ENCODE results near the gene MEG3. TPM values are rescaled to one million over a fixed set of nuclear protein-coding genes. Genes with fewer than 3 reads are reported as not detected.

Gene MEG3
- total RNA-seq, 4 donors from 2014 or later: 34.1 to 265 (median 119) TPM

DNA sequence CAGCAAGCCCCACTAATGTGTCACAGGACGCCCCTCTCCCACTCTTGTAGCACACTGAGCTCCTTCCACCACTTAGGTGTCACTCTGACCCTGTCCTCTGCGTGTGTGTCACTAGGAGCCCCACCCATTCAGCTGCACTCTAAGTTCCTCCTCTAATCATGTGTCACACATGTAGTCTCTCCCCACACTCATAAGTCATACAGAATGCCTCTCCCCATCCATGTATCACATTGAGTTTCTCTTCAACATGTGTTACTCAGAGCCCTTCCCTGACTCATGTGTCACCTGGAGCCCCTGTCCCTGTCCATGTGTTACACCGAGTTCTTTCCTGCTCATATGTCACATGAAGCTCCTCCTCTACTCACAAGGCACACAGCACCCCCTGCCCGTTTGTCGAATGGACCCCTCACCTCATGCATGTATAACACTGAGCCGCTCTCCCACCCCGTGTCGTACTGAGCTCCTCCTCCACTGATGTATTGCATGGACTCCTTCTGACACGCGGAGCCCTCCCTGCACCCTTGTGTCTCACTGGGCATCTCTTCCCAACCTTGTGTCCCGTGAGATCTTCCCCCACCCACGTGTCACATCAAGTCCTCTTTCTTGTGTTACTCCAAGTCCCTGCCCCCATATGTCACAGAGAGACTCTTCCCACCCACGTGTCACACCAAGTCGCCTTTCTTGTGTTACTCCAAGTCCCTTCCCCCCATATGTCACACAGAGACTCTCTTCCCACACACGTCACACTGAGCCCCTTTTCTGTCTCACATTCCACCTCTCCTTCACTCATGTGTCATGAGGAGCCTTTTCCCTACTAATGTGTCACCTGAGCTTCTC lies 46.6 kb downstream of the MEG3 start:
- H3K36me3 ChIP-seq: no peaks in the 10 kb centered on the region
- no peak overlapping the region for H3K27ac ChIP-seq
- H3K9me3 ChIP-seq: no peaks in the 10 kb centered on the region
- DNase-seq: no peak
- H3K4me3 ChIP-seq: no peak overlapping the region
- TF ChIP-seq, protein P1, sequence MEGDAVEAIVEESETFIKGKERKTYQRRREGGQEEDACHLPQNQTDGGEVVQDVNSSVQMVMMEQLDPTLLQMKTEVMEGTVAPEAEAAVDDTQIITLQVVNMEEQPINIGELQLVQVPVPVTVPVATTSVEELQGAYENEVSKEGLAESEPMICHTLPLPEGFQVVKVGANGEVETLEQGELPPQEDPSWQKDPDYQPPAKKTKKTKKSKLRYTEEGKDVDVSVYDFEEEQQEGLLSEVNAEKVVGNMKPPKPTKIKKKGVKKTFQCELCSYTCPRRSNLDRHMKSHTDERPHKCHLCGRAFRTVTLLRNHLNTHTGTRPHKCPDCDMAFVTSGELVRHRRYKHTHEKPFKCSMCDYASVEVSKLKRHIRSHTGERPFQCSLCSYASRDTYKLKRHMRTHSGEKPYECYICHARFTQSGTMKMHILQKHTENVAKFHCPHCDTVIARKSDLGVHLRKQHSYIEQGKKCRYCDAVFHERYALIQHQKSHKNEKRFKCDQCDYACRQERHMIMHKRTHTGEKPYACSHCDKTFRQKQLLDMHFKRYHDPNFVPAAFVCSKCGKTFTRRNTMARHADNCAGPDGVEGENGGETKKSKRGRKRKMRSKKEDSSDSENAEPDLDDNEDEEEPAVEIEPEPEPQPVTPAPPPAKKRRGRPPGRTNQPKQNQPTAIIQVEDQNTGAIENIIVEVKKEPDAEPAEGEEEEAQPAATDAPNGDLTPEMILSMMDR (IDR thresholded peaks at IDR 0.05): no peak
- no peak for TF ChIP-seq POLR2A (IDR thresholded peaks at IDR 0.05)
- intact Hi-C loops (cut with DNase I; ENCODE audit: low total_unique reads): no loop called here
- H3K4me1 ChIP-seq: no peaks in the 10 kb centered on the region
- no peaks in the 10 kb centered on the region for H3K27me3 ChIP-seq

DNA sequence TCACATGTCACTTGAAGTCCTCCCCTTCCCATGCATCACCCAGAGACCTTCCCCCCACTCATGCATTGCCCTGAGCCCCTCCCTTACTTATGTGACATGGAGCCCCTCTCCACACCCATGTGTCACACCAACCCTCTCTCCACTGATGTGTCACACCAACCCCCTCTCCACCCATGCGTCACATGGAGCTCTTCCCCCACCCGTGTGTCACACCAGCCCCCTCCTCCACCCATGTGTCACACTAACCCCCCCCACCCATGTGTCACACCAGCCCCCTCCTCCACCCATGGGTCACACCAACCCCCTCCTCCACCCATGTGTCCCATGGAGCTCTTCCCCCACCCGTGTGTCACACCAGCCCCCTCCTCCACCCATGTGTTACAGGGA lies 47.2 kb downstream of the MEG3 start:
- TF ChIP-seq, protein P1 (IDR thresholded peaks at IDR 0.05): no peak
- TF ChIP-seq POLR2A (IDR thresholded peaks at IDR 0.05): no peak
- Histone ChIP-seq H3K27ac (no peak overlapping the region), H3K36me3 (no peaks in the 10 kb centered on the region), H3K4me3 (no peak overlapping the region), H3K9me3 (no peaks in the 10 kb centered on the region), H3K4me1 (no peaks in the 10 kb centered on the region), H3K27me3 (no peaks in the 10 kb centered on the region)
- intact Hi-C loops (cut with DNase I; ENCODE audit: low total_unique reads): no loop called here
- no peak for DNase-seq

DNA sequence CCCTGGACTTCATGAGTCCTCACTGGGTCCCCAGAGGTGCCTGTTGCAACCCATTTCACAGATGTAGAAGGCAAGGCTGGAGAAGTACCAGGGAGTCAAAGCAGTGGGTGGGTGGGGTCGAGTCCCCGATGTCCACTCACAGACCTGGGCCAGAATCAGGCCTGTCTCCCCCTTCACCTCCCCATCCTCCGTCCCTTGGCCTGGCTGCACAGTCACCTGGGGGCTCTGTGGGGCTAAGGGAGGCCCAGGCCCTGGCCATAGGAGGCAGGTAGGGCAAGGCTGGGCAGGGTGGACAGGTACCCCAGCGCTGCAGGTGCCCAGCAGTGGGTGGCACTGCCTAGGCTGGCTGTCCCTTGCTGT lies 48.1 kb downstream of the MEG3 start:
- no peak for DNase-seq
- intact Hi-C loops (cut with DNase I; ENCODE audit: low total_unique reads): no loop called here
- Histone ChIP-seq H3K4me1 (no peaks in the 10 kb centered on the region), H3K9me3 (no peaks in the 10 kb centered on the region), H3K36me3 (no peaks in the 10 kb centered on the region), H3K4me3 (no peak overlapping the region), H3K27me3 (no peaks in the 10 kb centered on the region), H3K27ac (no peak overlapping the region)
- TF ChIP-seq, protein P1 (IDR thresholded peaks at IDR 0.05): no peak
- TF ChIP-seq POLR2A (IDR thresholded peaks at IDR 0.05): no peak

DNA sequence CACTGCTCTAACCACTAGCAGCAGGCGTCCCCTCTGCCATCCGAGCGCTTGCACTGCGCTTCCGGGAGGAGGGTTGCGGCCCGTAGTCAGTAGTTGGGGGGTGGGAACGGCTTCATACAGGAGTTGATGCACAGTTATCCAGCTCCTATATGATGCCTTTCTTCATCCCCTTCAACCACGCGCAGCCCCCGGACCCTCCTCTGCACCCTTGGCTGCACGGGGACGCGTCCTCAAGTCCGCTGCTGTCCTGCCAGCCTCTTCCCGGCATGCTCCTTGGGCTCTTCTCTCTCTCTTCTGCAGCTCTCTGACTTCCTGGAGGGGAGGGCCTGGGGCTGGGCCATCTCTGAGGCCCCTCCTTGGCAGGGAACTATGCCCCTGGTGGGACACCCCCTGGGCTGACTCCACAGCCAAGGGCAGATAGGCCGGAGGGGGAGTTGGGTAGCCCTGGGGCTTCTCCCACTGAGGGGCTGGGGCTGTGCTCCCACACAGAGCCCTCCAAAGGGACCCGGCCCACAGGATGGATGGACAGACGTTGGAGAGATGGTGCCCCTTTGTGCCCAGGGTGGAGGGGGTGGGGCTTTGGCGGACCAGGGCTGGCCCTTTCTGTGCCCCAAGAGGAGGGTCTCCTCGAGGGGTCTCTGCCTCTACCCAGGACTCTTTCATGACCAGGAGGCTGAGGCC lies 48.6 kb downstream of the MEG3 start:
- intact Hi-C loops (cut with DNase I; ENCODE audit: low total_unique reads): no loop called here
- DNase-seq: no peak
- H3K4me1 ChIP-seq: no peaks in the 10 kb centered on the region
- H3K27me3 ChIP-seq: no peaks in the 10 kb centered on the region
- H3K36me3 ChIP-seq: no peaks in the 10 kb centered on the region
- H3K27ac ChIP-seq: no peak overlapping the region
- H3K4me3 ChIP-seq: no peak overlapping the region
- H3K9me3 ChIP-seq: no peaks in the 10 kb centered on the region
- no peak for TF ChIP-seq POLR2A (IDR thresholded peaks at IDR 0.05)
- TF ChIP-seq, protein P1 (IDR thresholded peaks at IDR 0.05): no peak

DNA sequence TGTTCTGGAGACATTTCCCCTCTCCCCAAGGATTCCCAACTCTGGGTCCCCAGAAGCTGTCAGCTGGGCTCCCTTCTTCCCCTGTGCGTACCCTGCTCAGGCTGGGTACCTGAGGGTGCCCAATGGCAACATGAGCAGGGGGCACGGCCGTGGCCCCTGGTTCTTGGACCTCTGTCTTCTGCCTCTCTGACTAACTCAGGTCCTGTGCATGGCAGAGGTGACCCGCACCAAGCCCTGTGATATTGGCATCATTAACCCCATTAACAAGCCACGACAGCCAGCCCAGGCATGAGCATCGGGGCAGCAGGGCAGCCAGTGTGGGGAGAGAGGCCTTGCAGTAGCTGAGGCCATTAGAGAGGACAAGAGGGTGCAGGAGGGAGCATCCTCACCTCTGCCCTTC lies 49.2 kb downstream of the MEG3 start:
- no peak overlapping the region for H3K27ac ChIP-seq
- H3K9me3 ChIP-seq: no peaks in the 10 kb centered on the region
- no peak for TF ChIP-seq POLR2A (IDR thresholded peaks at IDR 0.05)
- TF ChIP-seq, protein P1 (IDR thresholded peaks at IDR 0.05): no peak
- no peaks in the 10 kb centered on the region for H3K4me1 ChIP-seq
- DNase-seq: no peak
- H3K27me3 ChIP-seq: no peaks in the 10 kb centered on the region
- no peak overlapping the region for H3K4me3 ChIP-seq
- no peaks in the 10 kb centered on the region for H3K36me3 ChIP-seq
- intact Hi-C loops (cut with DNase I; ENCODE audit: low total_unique reads): no loop called here
